Measurements from ENCODE around the gene BRINP2.

GRCh38 chr1:177247623-177248176 lies 76.9 kb downstream of the BRINP2 start:
- TF ChIP-seq RAD21 (conservative IDR thresholded peaks at IDR 0.05 in 1 of 2, IDR thresholded peaks at IDR 0.05 in 1 of 2) (no peak), CTCF (IDR thresholded peaks at IDR 0.05) (no peak)

Measured in A549 (cell line).